ENCODE measurements around the gene MGARP.
"Not testable (repeated sequence)": the region's sequence is repeated elsewhere in the genome, so short reads cannot be mapped to it uniquely, and the experiment has no call there.

Gene MGARP

GRCh38 chr4:139279760-139280620, at the start of gene MGARP:
TSS of gene MGARP (minus strand) at chr4:139280225. CDS start at chr4:139280158, 67 bp downstream.
- CTCF ChIA-PET = interaction anchor here (1.0 to 3.5 kb wide), 7 partner anchors 11 to 48 kb away, joined by 3 to 36 read pairs (median 4); partner anchors contain the start of genes NAA15 and NDUFC1
- TF ChIP-seq CTCF (IDR thresholded peaks at IDR 0.05; ENCODE audit: insufficient read depth, low read length, missing control alignments) = no peak
- DNase-seq (ENCODE audit: low read depth, low spot score) = no peak

GRCh38 chr4:139329665-139330200, 49.7 kb upstream of the MGARP start:
- no peak for DNase-seq (ENCODE audit: low read depth, low spot score)
- ChIA-PET CTCF (interaction anchor here (0.8 to 1.3 kb wide), 3 partner anchors 10 to 34 kb away, joined by 3 to 4 read pairs (median 4); no protein-coding TSS in a partner anchor), POLR2A (no interaction called here)
- no peak for TF ChIP-seq CTCF (IDR thresholded peaks at IDR 0.05; ENCODE audit: insufficient read depth, low read length, missing control alignments)
- no peak overlapping the region for H3K4me3 ChIP-seq (ENCODE audit: low read depth, low read length)

More at GRCh38 chr4:139279760-139280620, at the start of gene MGARP:
- POLR2A ChIA-PET = no interaction called here
- peak within 1 kb of the TSS; percentile 64 for H3K4me3 ChIP-seq (ENCODE audit: low read depth, low read length)

- DNase-seq (ENCODE audit: low read depth, low spot score) = no peak
- H3K4me3 ChIP-seq (ENCODE audit: low read depth, low read length) = no peak overlapping the region
- CTCF ChIA-PET = no interaction called here
- TF ChIP-seq CTCF (IDR thresholded peaks at IDR 0.05; ENCODE audit: insufficient read depth, low read length, missing control alignments) = no peak
- POLR2A ChIA-PET = no interaction called here
These were observed 44.6 kb upstream of the MGARP start for GRCh38 chr4:139324620-139325019.

- POLR2A ChIA-PET; H3K4me3 ChIP-seq (ENCODE audit: low read depth, low read length); DNase-seq (ENCODE audit: low read depth, low spot score): not testable (repeated sequence)
- CTCF ChIA-PET = interaction anchor here (1.0 to 2.6 kb wide), 5 partner anchors 8 to 281 kb away, joined by 3 to 8 read pairs (median 3); partner anchors contain the start of genes NAA15 and NDUFC1
These were observed 42.5 kb upstream of the MGARP start for GRCh38 chr4:139322541-139322940.

- POLR2A ChIA-PET; DNase-seq (ENCODE audit: low read depth, low spot score); H3K4me3 ChIP-seq (ENCODE audit: low read depth, low read length): not testable (repeated sequence)
- CTCF ChIA-PET = interaction anchor here (1.0 to 2.6 kb wide), 5 partner anchors 9 to 281 kb away, joined by 3 to 8 read pairs (median 3); partner anchors contain the start of genes NAA15 and NDUFC1
These were observed 42.0 kb upstream of the MGARP start for GRCh38 chr4:139322070-139322469.

GRCh38 chr4:139319571-139319970, 39.5 kb upstream of the MGARP start:
- CTCF ChIA-PET = interaction anchor here (0.9 kb wide), 1 partner anchor 24 kb away, joined by 3 read pairs; no protein-coding TSS in a partner anchor
- no peak for TF ChIP-seq CTCF (IDR thresholded peaks at IDR 0.05; ENCODE audit: insufficient read depth, low read length, missing control alignments)
- H3K4me3 ChIP-seq (ENCODE audit: low read depth, low read length) = no peak overlapping the region
- POLR2A ChIA-PET = no interaction called here
- DNase-seq (ENCODE audit: low read depth, low spot score) = no peak

GRCh38 chr4:139317635-139318034, 37.6 kb upstream of the MGARP start:
- ChIA-PET CTCF (no interaction called here), POLR2A (no interaction called here)
- DNase-seq (ENCODE audit: low read depth, low spot score) = no peak
- no peak for TF ChIP-seq CTCF (IDR thresholded peaks at IDR 0.05; ENCODE audit: insufficient read depth, low read length, missing control alignments)
- no peak overlapping the region for H3K4me3 ChIP-seq (ENCODE audit: low read depth, low read length)

Measured in AG04449 (cell line).